Uterus (tissue), 2 donors: ENCODE results near the gene DPP6.

Experiments used
- POLR2A ChIP-seq, 2 donors: fragments of 450-650 bp; IDR thresholded peaks; one replicate each; pipeline ENCODE4 v1.6.1; 2016; ENCODE audit warnings: antibody characterized with exemption in 2 of 2, mild to moderate bottlenecking in 1 of 2, moderate library complexity in 1 of 2
- TF ChIP-seq, protein P1 (sequence below), 4 experiments: fragments of 200-600 bp in 2 of 4; fragments of 450-650 bp in 2 of 4; sonication (generic) in 2 of 4; IDR thresholded peaks; one replicate each; pipeline ENCODE4 v1.5.1; 2016 to 2019; ENCODE audit warnings: antibody characterized with exemption in 4 of 4, mild to moderate bottlenecking in 2 of 4, moderate library complexity in 1 of 4

DNA sequence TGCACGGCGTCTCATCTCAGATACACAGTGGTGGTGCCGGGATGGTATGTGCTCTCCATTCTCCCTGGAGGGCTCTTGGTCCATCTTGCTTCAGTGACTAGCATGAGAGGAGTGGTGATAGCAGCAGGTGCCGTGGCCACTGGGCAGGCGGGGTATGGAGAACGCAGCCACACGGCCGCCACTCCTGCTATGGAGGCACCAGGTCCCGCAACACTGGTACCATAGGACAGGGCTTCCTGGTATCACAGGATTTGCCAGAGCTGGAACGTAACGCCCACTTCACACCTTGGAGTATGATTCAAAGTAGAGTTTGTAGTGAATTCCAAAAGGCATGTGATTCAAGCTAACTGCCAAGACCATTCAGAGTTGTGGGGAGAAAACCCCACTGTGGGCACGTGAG is 284.1 kb downstream of the DPP6 start:
- TF ChIP-seq, protein P1, sequence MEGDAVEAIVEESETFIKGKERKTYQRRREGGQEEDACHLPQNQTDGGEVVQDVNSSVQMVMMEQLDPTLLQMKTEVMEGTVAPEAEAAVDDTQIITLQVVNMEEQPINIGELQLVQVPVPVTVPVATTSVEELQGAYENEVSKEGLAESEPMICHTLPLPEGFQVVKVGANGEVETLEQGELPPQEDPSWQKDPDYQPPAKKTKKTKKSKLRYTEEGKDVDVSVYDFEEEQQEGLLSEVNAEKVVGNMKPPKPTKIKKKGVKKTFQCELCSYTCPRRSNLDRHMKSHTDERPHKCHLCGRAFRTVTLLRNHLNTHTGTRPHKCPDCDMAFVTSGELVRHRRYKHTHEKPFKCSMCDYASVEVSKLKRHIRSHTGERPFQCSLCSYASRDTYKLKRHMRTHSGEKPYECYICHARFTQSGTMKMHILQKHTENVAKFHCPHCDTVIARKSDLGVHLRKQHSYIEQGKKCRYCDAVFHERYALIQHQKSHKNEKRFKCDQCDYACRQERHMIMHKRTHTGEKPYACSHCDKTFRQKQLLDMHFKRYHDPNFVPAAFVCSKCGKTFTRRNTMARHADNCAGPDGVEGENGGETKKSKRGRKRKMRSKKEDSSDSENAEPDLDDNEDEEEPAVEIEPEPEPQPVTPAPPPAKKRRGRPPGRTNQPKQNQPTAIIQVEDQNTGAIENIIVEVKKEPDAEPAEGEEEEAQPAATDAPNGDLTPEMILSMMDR (IDR thresholded peaks at IDR 0.05), result no peak
- no peak for TF ChIP-seq POLR2A (IDR thresholded peaks at IDR 0.05)
